NCI-H1930 (cell line): ENCODE data around the gene B3GALNT2.
"Not testable (repeated sequence)": the region's sequence is repeated elsewhere in the genome, so short reads cannot be mapped to it uniquely, and the experiment has no call there.

Source experiments
- DNase-seq, 2 experiments: peaks; one replicate each; lab custom pipeline; 2025; lab: John Stamatoyannopoulos, UW

The B3GALNT2 gene

DNA sequence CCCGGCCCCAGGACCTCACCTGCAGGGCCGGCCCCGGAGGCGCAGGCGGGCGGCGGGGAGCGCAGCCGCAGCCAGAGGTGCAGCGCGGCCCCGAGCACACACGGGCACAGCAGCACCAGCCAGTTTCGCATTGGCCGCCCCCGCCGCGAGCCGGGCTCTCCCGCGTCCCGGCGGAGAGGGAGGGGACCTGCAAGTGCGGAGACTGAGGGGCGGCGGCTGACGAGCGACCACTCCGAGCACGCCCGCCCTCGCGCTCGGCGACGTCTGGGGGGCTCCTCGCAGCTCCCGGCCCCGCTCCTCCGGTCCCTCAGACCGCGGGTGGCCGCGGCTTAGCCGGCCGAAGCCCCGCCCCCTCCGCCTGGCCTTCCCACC lies at the start of gene B3GALNT2:
B3GALNT2 (minus strand) TSS at position 331 of the 372 bp plus-strand sequence; CDS start at position 131, 200 bp downstream.
- DNase-seq, result peak in 1 of 2 experiments; percentile 78

DNA sequence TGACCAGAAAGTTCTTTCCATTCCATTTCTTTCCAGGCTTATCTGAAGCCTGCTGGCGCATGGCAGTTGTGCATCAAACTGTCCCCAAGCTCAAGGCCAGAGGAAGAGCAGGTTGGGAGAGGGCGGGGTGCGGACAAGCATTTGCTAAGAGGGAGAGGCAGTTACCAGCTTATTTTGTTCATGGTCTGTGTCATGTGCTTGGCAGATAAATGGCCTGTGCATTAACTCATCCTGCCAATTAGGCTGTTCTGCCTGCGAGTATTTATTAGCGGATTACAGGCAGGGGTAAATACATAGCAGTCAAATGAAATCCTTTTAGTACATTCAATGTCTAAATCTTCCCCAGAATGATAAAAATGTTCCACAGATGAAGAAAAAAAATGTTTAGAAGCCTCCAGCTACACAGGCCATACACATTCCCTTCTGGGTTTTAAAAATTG lies 48.9 kb upstream of the B3GALNT2 start:
- no peak for DNase-seq

DNA sequence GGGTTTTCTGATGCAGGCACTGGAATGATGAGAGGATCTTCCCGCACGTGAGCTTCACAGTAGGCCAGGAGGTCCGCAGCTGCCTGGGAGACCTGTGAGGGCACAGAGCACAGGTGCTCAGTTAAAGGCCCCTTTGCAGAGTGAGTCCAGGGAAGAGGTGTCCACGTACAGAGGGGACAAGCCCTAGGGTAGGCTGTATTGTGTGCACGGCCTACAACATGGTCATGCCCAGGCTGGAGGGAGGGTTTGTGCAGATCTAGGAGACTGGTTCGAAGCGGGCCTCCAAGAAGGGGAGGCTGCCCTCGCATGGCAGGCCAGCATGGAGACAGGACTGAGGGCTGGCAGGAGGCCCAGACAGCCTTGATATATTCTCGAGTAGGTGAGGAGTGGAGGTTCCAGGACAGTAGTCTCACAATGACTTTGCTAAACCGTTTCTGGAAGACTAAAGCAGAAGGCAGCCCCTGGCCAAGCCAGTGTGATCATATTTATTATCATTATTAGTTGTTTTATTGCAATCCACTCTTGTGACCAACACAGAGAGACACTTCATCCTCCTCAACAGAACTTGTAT lies 48.0 kb upstream of the B3GALNT2 start:
- DNase-seq, result no peak

DNA sequence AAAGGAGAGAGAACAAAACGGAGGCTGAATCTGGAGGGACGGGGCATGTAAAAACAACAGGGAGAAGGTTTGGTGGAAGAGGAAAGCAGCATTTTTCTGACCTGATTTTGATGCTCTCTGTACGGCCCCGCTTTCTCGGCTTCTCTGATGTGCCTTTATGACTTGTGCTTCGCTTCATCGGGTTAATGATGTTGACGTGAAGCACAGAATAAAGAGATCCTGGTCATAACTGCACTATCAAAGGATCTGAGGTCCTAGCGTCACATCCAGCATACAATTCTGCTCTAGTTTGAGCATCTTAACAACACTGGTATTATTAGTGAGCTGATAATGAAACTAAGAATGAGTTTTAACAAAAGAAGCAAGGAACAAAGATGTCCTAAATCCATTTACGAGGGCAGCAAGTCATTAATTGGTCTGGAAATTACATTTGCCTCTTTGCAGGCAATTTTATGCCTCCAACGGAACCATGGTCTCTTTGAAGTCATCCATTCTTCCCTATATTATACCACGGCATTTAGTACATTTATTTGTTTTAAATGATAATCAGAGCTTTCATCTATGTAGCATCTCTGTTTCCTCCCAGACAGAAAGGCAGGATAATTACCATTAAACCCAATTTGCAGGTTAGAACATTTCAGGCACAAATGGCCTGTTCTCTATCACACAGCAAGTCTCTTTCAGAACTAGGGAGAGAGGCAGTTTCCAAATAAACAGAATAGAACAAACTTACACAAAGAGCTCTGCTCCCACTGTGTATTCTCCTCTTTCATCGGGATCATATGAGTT lies 45.3 kb upstream of the B3GALNT2 start:
- peak in 1 of 2 experiments; percentile 46 for DNase-seq

DNA sequence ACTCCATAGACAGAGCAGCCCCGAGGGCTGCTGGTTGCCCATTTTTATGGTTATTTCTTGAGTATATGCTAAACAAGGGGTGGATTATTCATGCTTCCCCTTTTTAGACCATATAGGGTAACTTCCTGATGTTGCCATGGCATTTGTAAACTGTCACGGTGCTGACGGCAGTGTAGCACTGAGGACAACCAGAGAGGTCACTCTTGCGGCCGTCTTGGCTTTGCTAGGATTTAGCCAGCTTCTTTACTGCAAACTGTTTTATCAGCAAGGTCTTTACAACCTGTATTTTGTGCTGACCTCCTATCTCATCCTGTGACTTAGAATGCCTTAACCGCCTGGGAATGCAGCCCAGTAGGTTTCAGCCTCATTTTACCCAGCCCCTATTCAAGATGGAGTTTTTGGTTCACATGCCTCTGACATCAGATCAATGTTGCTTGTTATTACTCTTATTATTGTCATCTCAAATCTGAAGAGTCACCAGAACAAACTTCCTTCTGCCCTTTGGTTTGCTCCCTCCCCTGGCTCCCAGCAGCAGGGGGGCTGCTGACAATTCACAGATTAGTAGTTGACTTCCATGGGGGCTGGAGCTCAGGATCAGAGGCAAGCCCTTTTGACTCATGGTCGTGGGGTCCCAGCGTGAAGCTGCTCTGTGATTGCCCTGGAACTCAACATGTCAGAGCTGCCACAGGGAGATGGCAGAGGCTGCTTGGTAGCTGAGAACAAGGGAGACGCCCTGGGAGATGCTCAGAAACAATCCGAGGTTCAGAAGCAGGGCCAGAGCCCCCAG lies 42.3 kb upstream of the B3GALNT2 start:
- not testable (repeated sequence) for DNase-seq

DNA sequence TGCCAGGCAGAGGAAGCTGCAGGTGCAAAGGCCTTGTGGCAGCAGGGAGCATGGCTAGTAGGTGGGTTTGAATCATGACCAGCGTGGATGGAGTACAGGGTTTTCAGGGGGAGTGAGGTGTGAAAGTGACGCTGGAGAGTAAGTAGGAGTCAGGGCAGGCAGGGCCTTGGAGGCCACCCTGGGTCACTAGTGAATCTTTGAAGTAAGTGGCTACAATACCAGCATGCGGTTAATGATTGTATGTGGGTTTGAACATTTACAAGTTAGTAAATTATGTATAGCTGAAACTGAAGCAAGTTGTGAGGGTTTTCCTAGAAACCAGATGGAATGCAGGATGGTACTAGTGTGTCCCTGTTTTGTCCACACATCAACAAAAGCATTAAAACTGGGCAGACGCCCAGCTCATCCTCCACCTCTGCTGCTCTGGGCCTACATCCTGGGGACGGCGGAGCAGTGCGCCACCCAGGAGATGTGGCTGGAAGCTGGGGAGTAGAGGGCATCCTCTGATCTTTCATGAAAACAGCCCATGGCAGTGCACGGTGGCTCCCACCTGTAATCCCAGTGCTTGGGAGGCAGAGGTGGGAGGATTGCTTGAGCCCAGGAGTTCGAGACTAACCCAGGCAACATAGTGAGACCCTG lies 41.2 kb upstream of the B3GALNT2 start:
- DNase-seq, result no peak

DNA sequence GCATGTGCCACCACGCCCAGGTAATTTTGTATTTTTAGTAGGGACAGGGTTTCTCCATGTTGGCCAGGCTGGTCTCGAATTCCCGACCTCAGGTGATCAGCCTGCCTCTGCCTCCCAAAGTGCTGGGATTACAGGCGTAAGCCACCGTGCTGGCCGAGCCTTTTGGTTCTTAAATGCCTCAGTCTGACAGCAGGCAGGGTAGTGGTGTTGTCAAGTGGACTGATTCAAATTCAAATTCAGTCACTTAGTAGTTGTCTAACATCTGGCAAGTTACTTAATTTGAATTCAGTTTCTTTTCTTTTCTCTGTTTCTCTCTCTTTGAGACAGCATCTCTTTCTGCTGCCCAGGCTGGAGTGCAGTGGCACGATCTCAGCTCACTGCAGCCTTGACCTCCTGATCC lies 38.6 kb upstream of the B3GALNT2 start:
- not testable (repeated sequence) for DNase-seq

DNA sequence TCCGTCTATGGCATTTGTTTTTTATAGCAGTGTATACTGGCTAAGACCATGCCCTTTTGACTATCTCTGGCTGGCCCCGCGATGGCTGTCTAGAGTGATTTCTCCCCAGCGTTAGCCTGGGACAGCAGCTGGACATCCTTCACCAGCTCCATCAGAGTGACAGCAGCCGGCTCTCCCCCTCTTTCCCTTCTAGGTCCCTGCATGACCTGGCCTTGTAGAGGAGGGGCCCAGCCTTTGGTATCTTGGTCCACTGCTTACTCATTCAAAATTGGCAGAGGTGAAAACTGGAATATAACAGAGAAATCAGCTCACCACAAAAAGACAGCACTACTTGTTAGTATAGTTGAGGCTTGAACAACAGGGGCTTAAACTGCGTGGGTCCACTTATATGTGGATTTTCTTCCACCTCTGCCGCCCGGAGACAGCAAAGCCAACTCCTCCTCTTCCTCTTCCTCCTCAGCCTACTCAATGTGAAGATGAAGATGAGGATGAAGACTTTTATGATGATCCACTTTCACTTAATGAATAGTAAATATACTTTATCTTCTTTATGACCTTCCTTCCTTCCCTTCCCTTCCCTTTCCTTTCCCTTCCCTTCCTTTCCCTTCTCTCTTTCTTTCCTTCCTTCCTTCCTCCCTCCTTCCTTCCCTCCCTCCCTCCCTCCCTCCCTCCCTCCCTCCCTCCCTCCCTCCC lies 29.4 kb upstream of the B3GALNT2 start:
- no peak for DNase-seq

DNA sequence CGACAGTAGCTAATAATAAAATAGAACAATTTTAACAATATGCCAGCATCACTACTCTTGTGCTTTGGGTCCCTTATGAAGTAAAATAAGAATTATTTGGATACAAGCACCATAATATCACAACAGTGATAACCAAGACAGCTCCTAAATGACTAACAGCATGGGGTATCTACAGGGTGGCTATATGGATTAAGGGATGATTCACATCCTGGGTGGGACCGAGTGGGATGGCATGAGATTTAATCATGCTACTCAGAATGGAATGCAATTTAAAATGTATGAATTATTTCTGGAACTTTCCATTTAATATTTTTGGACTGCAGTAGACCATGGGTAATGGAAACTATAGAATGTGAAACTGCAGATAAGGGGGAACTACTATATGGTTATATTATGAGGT lies 28.1 kb upstream of the B3GALNT2 start:
- no peak for DNase-seq

DNA sequence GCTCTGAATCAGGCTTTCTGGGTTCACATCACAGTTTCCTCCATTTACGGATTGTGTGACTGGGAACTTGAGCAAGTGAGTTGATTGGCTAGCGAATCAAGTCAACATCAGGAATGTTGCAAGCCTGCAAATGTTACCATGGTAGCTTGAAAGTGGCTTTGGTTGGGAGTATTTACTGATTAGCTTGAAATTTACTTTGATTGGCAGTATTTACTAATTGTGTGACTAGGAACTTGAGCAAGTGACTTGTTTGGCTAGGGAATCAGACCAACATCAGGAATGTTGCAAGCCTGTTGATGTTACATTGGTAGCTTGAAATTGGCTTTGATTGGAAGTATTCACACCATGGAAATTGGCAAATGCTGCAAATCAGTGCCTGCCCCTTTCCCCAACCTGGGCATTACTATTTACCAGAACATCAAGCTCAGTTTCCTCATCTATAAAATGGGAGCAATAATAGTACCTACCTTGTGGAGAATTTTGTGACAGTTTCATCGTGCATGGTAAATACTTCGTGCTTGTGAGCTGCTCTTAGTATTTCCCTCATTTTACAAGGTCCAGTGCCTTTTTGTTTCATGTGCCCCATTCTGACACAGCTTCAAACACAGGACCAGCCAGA lies 23.1 kb upstream of the B3GALNT2 start:
- no peak for DNase-seq

DNA sequence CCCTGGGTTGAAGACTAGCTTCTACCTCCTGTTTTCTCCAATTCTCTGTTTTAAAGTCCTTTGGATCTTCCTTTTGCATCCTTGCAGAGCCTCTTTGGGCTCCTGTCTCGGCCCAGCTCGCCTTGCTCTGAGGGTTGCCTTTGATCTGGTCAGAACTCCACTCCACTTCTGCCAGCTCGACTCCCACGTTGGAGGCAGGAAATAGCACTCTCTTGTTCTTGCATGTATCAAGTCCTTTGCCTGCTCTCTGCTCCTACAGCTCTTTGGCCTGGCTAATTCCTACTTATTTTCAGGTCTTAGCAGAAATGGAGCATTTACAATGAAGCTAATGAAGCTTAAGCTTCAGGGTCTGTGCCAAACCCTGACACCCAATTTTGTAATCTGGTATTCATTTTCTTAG lies 21.1 kb upstream of the B3GALNT2 start:
- DNase-seq, result no peak

DNA sequence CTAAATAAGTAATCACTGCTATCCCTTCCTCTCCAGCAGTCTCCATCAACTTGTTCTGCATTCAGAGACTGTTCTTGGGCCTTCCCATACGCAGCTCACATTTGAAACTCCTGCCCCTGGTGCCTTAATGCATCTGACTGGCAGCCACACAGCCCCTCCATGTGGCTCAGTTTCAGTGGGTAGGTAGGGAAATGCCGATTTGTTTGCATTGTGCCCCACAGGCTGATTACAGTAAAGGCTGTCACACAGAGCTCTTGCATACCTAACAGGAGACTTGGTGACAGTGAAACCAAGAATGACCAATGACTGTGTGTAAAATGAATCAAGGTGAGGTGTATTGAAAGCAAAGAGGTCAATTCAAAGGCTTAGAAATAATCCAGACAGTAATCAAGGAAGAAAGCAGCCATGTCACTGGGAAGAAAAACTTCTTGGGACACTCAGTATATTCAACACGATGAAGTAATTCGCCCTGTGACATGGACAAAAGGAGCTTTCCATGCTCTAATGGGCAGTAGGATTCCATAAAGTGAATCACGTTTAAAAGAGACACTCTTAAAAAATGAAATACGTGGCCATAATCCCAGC lies 12.7 kb upstream of the B3GALNT2 start:
- DNase-seq, result peak in 1 of 2 experiments; percentile 11

DNA sequence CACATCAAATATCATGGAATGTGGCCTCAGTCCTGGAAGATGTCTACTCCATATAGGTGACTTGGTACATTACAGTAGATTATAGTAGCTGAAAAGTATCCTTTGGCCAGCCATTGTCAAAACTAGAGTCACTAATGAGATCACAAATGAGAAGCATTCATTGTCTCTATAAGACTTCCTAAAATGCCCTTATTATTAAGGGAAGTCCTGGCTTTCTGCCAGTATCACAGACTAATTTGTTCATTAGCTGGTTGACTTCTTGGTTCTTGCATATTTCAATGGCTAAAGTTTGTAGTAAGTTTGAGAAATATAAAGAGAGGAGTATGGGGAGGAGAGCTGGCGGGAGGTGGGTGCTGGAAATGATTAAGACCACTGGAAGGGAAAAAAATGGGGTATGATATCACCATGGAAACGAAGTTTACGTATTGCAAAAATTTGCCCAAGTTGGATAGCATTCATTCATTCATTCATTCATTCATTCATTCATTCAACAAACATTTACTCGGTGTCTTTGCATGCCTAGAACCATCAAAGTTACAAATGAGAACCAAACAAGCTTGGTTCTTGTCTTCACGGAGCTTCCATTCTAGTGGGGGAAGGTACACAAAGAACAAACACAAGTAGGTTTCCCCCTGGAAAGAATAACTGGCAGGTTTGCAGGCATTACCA lies 11.7 kb upstream of the B3GALNT2 start:
- DNase-seq, result no peak

DNA sequence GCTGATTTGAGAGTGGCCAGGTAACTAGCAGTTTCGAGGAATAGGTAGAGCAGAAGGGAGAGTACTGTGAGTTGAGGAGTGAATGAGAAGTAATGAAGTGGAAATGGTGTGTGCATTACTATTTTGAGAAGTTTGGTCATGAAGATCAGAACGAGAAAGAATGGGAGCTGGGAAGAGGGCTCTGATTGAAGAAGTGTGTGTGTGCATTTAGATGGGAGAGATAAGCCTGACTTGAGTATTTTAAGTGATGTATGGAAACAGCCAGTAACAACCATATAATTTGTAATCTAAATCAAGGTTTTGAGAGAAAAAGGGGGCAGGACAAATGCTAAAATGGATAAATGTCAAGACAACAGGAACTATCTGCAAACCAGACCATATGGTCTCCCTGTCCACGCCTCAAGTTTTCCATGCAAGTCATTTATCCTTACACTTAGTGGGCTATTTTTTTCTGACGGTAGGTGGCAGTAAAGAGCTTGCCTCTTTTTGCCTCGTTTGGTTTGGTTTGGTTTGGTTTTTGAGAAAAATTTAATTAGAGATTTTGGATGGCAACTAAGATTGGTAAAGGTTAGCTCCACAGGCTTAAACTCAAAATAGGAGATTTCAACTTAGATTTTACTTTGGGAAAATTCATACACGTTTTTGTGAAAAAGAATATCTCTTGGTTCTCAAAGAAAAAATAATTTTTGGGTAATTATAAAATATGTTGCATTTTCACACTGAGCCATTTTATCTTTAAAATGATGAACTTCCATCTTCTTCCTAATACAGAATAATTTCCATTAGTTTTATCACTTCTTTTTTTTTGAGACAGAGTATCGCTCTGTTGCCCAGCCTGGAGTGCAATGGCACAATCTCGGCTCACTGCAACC lies 9.5 kb upstream of the B3GALNT2 start:
- DNase-seq, result peak; percentile 61 to 64

DNA sequence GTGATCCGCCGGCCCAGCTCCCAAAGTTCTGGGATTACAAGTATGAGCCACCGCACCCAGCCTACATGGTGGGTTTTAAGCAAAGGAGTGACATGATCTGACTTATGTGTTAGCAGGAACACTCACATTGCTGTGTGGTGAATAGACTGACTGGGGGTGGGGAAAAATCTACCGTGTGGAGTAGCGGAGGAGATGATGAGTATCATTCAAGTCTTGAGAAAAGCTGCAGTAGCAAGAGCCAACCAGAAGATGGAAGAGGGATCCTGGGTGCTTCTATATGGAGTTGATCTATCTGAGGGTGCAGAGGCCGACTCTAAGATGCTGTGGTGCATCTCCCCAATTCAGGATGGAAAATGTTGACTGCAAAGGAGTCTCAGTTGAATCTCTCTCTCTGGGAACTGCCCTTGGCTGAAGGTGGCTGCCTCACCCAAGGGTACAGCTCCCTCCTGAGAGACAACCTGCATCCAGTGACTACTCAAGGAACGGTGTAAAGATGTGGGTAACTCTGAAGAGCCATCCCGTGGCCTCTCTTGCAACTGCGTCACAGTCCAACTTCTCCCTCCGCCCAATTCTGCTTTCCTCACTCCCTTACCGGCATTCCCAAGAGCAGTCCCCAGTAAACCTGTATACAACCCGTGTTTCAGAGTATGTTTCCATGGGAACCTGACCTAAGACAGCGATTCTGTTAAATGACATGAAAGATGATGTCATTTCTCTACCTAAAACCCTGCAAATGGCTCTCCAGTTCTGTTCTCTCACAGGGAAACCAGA lies 7.4 kb upstream of the B3GALNT2 start:
- DNase-seq, result no peak

DNA sequence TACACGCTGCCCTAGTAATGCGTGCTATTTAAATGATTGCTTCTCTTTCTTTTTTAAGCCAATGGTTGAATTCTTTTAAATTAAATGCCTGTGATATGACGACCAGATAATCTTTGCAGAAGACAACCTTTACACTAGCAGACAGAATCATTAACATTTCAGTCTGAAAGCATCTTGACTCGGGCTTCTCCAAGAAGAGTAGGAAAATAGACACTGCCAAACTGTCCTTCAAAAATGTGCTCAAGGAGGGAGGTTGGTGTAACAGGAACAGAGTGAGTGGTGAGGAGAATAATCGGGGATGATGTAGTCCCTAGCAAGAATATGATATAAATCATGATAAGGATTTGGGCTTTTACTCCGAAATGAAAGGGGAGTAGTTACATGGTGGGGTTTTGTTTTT lies 6.6 kb upstream of the B3GALNT2 start:
- DNase-seq, result no peak

DNA sequence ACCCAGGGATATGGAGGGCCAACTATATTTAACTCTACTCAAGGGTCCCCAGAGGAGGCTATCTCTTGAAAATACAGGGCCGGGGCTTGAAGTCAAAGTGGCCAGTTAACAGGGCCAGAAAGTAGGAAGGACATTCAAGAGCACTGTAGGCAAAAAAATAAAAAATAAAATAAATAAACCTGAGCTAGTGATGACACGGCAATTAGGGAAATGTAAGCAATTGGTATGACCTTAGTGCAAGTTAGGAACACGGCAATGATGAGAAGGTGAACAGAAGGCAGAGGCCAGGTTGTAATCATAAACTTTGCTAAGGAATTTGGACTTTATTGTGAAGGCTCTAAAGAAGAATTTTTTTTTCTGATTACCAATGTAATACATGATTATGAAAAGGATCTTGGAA lies 3.4 kb upstream of the B3GALNT2 start:
- DNase-seq, result no peak

DNA sequence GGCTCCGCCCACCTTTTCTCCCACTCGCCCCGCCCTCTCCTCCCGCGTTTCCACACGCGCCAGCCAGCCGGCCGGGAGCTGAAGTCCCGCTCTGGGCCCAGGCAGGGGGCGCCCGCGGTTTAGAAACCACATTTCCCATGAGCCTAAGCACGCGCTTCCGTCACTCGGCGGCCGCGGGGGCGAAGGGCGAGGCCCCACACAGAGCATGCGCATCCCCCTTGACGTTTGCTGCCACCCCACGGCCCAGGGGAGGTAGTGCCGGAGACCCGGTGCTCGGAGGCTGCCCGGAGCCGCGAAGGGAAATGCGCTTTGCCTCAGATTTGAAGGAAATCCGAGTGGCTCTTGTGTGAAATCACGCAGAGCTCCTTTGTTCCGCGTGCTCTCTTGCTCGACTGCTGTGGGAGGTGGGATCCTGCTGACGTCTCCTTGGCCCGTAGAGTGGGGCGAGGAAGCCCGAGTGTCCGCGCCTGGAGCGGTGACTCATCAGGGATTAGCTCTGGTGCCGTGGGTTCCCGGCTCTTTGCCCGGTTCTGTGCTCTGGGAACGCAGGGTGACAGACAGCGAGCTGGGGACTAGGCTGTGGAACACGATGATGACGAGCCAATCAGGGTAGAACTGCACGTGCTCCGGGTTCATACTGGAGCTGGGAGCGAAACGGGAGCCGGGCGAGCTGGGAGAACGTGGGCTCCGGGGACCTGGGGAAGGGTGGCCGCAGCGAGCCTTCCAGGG lies 406 bp upstream of the B3GALNT2 start:
- DNase-seq, result peak; percentile 99
